HepG2 (cell line): Measurements from ENCODE around the gene LOXL3. TPM values are rescaled to one million over a fixed set of nuclear protein-coding genes. Genes with fewer than 3 reads are reported as not detected.

Experiments
- ASH2L ChIP-seq: fragments of 300-600, 200-600 bp; sonication (generic); IDR thresholded peaks from 2 replicates; pipeline ENCODE4 v1.7.0; 2017; ENCODE audit warnings: low read depth, mild to moderate bottlenecking, moderate library complexity, mixed read lengths, low read length; ENCODE audit not compliant: insufficient read length
- DZIP1 ChIP-seq: sonication (generic); formaldehyde crosslinking; IDR thresholded peaks from 2 replicates; pipeline ENCODE4 v1.5.0; 2020; ENCODE audit warnings: mild to moderate bottlenecking, missing genetic modification reagents
- ELF4 ChIP-seq: sonication (generic); formaldehyde crosslinking; IDR thresholded peaks from 2 replicates; pipeline ENCODE4 v1.5.0; 2020; ENCODE audit warnings: missing genetic modification reagents, mild to moderate bottlenecking, moderate library complexity, borderline replicate concordance
- MIER2 ChIP-seq: IDR thresholded peaks from 2 replicates; pipeline ENCODE4 v1.6.1; 2016; ENCODE audit warnings: missing biosample characterization, missing genetic modification reagents
- MIXL1 ChIP-seq: IDR thresholded peaks from 2 replicates; pipeline ENCODE4 v1.6.1; 2016
- NFE2L2 ChIP-seq: fragments of 150-350 bp; IDR thresholded peaks from 2 replicates; pipeline ENCODE4 v1.6.1; 2014; ENCODE audit warnings: low read length
- NFKB2 ChIP-seq: sonication (generic); formaldehyde crosslinking; IDR thresholded peaks from 2 replicates; pipeline ENCODE4 v1.4.0; 2020; ENCODE audit warnings: missing genetic modification reagents, borderline replicate concordance
- POLR2AphosphoS5 ChIP-seq: IDR thresholded peaks from 2 replicates; pipeline ENCODE4 v1.6.1; 2012; ENCODE audit warnings: low read depth, low read length
- PRPF4 ChIP-seq: fragments of 200-400 bp; formaldehyde crosslinking; IDR thresholded peaks from 2 replicates; pipeline ENCODE4 v1.6.1; 2016; ENCODE audit warnings: low read length, low read depth; ENCODE audit not compliant: poor library complexity, severe bottlenecking
- ZNF530 ChIP-seq: sonication (generic); formaldehyde crosslinking; IDR thresholded peaks from 2 replicates; pipeline ENCODE4 v1.5.0; 2020; ENCODE audit warnings: low read depth, mild to moderate bottlenecking, missing genetic modification reagents
- ZNF646 ChIP-seq: sonication (generic); formaldehyde crosslinking; IDR thresholded peaks from 2 replicates; pipeline ENCODE4 v1.9.0; 2021; ENCODE audit warnings: mild to moderate bottlenecking, missing genetic modification reagents
- ZNF687 ChIP-seq: sonication (generic); formaldehyde crosslinking; IDR thresholded peaks from 2 replicates; pipeline ENCODE4 v1.5.1; 2020; ENCODE audit warnings: mild to moderate bottlenecking, missing genetic modification reagents, moderate library complexity
- ZNF713 ChIP-seq: sonication (generic); formaldehyde crosslinking; IDR thresholded peaks from 2 replicates; pipeline ENCODE4 v1.4.0; 2020; ENCODE audit warnings: mild to moderate bottlenecking, missing genetic modification reagents
- polyA plus RNA-seq, 8 experiments: library from polyadenylated mRNA; depleted of rRNA in 3 of 8; stranded (reverse) in 7 of 8; unstranded in 1 of 8; fragments of >200 nt; fragmentation: Illumina TruSeq in 4 of 8; extraction: Trizol in 4 of 8; gene quantifications; 2 replicates each; pipeline versions ENCODE4 v1.2.1 to v1.2.3, GENCODE V29; 2011 to 2016; ENCODE audit warnings: low read depth in 4 of 8, missing spikeins in 1 of 8, mixed read lengths in 1 of 8; ENCODE audit not compliant: insufficient read depth in 1 of 8
- total RNA-seq, 5 experiments: library from RNA; depleted of rRNA; stranded (reverse); fragments of >200 nt; fragmentation: Illumina TruSeq; extraction: Trizol; gene quantifications; 2 replicates each; pipeline ENCODE4 v1.2.3, GENCODE V29; 2016; ENCODE audit warnings: low read depth in 1 of 5
- TF ChIP-seq, protein P1 (sequence below): sonication (generic); formaldehyde crosslinking; IDR thresholded peaks from 2 replicates; pipeline ENCODE4 v1.5.0; 2020; ENCODE audit warnings: mild to moderate bottlenecking, missing genetic modification reagents

Gene LOXL3
- total and polyA plus RNA-seq, 2 of the 13 experiments (the other 11 are each of a cell fraction or from before 2014, with no cell fraction given) = 0.55 to 6.5 TPM

DNA sequence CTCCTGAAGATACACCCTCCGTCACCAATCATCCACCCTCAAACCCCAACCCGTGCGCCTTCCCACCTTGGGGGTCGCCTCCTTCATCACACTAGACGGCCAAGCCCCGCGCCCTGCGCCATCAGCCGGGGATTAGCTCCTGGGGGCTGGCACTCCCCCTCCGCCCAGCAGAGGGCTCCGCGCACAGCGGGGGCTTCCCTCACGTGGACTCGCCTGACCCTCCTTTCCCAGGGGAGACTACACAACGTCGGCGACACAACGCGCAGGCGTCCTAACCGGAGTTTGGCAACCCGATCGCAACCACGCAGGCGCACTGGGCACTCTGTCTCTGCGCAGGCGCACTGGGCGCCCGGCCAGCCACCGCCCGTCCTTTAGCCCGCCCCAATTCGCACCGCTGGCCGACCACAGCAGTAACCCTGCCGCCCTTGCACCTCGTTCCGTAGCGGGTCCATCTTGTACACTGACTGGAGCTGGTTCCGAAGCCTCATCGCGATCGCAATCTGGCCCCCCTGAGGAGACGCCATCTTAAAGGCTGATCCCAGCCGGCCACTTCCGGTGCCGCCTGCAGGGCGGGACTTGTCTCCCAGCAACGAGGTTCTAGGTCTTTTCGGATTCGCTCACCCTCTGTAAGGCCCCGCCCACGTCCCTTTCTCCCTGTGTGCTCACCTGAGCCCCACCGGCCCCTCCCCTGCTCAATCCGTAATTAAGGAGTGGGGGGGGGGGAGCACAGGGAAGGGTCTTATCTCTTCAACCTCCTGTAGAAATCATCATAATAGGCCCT lies 46.4 kb downstream of the LOXL3 start, which contains the start of gene PCGF1 (continued):
- TF ChIP-seq, protein P1, sequence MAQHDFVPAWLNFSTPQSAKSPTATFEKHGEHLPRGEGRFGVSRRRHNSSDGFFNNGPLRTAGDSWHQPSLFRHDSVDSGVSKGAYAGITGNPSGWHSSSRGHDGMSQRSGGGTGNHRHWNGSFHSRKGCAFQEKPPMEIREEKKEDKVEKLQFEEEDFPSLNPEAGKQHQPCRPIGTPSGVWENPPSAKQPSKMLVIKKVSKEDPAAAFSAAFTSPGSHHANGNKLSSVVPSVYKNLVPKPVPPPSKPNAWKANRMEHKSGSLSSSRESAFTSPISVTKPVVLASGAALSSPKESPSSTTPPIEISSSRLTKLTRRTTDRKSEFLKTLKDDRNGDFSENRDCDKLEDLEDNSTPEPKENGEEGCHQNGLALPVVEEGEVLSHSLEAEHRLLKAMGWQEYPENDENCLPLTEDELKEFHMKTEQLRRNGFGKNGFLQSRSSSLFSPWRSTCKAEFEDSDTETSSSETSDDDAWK (CRISPR knock-in tag) = no peak
- TF ChIP-seq PRPF4 (no peak), MIXL1 (CRISPR knock-in tag) (peak; percentile 81), ELF4 (CRISPR knock-in tag) (peak; percentile 11; the same call in 1 of the 2 replicates), ZNF646 (CRISPR knock-in tag) (peak; percentile 90), ZNF713 (no peak), MIER2 (CRISPR knock-in tag) (peak; percentile 13; the same call in 1 of the 2 replicates), NFE2L2 (no peak), ZNF687 (CRISPR knock-in tag) (peak; percentile 94), POLR2AphosphoS5 (peak; percentile 74), NFKB2 (peak; percentile 91; the same call in 1 of the 2 replicates), DZIP1 (CRISPR knock-in tag) (no peak), ASH2L (peak; percentile 97), ZNF530 (CRISPR knock-in tag) (no peak)
